HG02840 (cell line): ENCODE results near the gene PPP1R12A.
"Not testable (repeated sequence)": the region's sequence is repeated elsewhere in the genome, so short reads cannot be mapped to it uniquely, and the experiment has no call there.

Source experiments
- ATAC-seq: cut with Tn5 transposase; IDR thresholded peaks from one replicate; pipeline ENCODE4 v1.9.1; 2021; ENCODE audit warnings: mild to moderate bottlenecking, moderate library complexity, moderate number of reproducible peaks; ENCODE audit not compliant: unreplicated experiment, low FRiP score

The PPP1R12A gene

GRCh38 chr12:79847417-79847816 is 87.5 kb downstream of the PPP1R12A start:
- ATAC-seq: no peak

GRCh38 chr12:79844693-79845092 is 90.2 kb downstream of the PPP1R12A start:
- no peak for ATAC-seq

- no peak for ATAC-seq
Measured at GRCh38 chr12:79843978-79844377, 90.9 kb downstream of the PPP1R12A start.

- ATAC-seq: no peak
Measured at GRCh38 chr12:79842630-79843029, 92.3 kb downstream of the PPP1R12A start.

- no peak for ATAC-seq
Measured at GRCh38 chr12:79841878-79842265, 93.0 kb downstream of the PPP1R12A start.

GRCh38 chr12:79841248-79841877 is 93.5 kb downstream of the PPP1R12A start:
- ATAC-seq: no peak

- ATAC-seq: no peak
Measured at GRCh38 chr12:79838359-79838758, 96.5 kb downstream of the PPP1R12A start.

- ATAC-seq: no peak
Measured at GRCh38 chr12:79837575-79837974, 97.3 kb downstream of the PPP1R12A start.

GRCh38 chr12:79835377-79835843 is 99.5 kb downstream of the PPP1R12A start:
- no peak for ATAC-seq

- no peak for ATAC-seq
Measured at GRCh38 chr12:79834712-79835376, 100.1 kb downstream of the PPP1R12A start.

GRCh38 chr12:79830440-79830839 is 104.5 kb downstream of the PPP1R12A start:
- no peak for ATAC-seq

- ATAC-seq: no peak
Measured at GRCh38 chr12:79828924-79829323, 106.0 kb downstream of the PPP1R12A start.

GRCh38 chr12:79827484-79827883 is 107.4 kb downstream of the PPP1R12A start:
- ATAC-seq: no peak

- ATAC-seq: no peak
Measured at GRCh38 chr12:79826267-79827128, 108.4 kb downstream of the PPP1R12A start.

- no peak for ATAC-seq
Measured at GRCh38 chr12:79822475-79822874, 112.4 kb downstream of the PPP1R12A start.

GRCh38 chr12:79818856-79819255 is 116.0 kb downstream of the PPP1R12A start:
- no peak for ATAC-seq

GRCh38 chr12:79784366-79785065 is 150.4 kb downstream of the PPP1R12A start:
- ATAC-seq: not testable (repeated sequence)

- ATAC-seq: no peak
Measured at GRCh38 chr12:79782172-79782900, 152.6 kb downstream of the PPP1R12A start.

- ATAC-seq: no peak
Measured at GRCh38 chr12:79778802-79779448, 156.0 kb downstream of the PPP1R12A start.
